GM12875 (cell line): ENCODE measurements around the gene FOXP2.

Experiments used
- H3K4me3 ChIP-seq: one replicate; pipeline ENCODE4 v1.5.1; 2011; ENCODE audit warnings: low read depth, low read length, control low read depth
- CTCF ChIP-seq: IDR thresholded peaks from 2 replicates; pipeline ENCODE4 v1.5.1; 2011; ENCODE audit warnings: low read depth, mild to moderate bottlenecking, control low read depth, inconsistent platforms, low read length, moderate library complexity, borderline replicate concordance; ENCODE audit not compliant: insufficient read depth

The FOXP2 gene

GRCh38 chr7:114662002-114662677, 247.5 kb downstream of the FOXP2 start:
- H3K4me3 ChIP-seq, result no peak overlapping the region
- no peak for TF ChIP-seq CTCF

GRCh38 chr7:114663502-114663901, 248.9 kb downstream of the FOXP2 start:
- 0 out of 2 replicates have a peak, but pooled peaks have one; percentile 19 for TF ChIP-seq CTCF
- no peak overlapping the region for H3K4me3 ChIP-seq

- no peak for TF ChIP-seq CTCF
- no peak overlapping the region for H3K4me3 ChIP-seq
Measured at GRCh38 chr7:114670676-114671075, 256.1 kb downstream of the FOXP2 start.

- no peak overlapping the region for H3K4me3 ChIP-seq
- TF ChIP-seq CTCF, result no peak
Measured at GRCh38 chr7:114671563-114672123, 257.0 kb downstream of the FOXP2 start.

- TF ChIP-seq CTCF, result no peak
- H3K4me3 ChIP-seq, result no peak overlapping the region
Measured at GRCh38 chr7:114678116-114678515, 263.5 kb downstream of the FOXP2 start.

GRCh38 chr7:114687238-114687637, 272.6 kb downstream of the FOXP2 start:
- no peak for TF ChIP-seq CTCF
- no peak overlapping the region for H3K4me3 ChIP-seq

GRCh38 chr7:114688443-114689055, 273.9 kb downstream of the FOXP2 start:
- H3K4me3 ChIP-seq, result no peak overlapping the region
- no peak for TF ChIP-seq CTCF
